HG03175 (cell line): ENCODE measurements around the gene GOLGA6D.
A peak's percentile ranks its signal among the peaks of the same experiment; 100 is the strongest.
"Not testable (repeated sequence)": the region's sequence is repeated elsewhere in the genome, so short reads cannot be mapped to it uniquely, and the experiment has no call there.

Experiments
- ATAC-seq: cut with Tn5 transposase; IDR thresholded peaks from one replicate; pipeline ENCODE4 v1.9.1; 2021; ENCODE audit warnings: mild to moderate bottlenecking, moderate library complexity; ENCODE audit not compliant: unreplicated experiment

GOLGA6D gene

GRCh38 chr15:75332093-75332492, 49.5 kb downstream of the GOLGA6D start:
- ATAC-seq, result not testable (repeated sequence)

GRCh38 chr15:75333654-75334419, 51.2 kb downstream of the GOLGA6D start:
- peak; percentile 59 for ATAC-seq

GRCh38 chr15:75335313-75335704, 52.7 kb downstream of the GOLGA6D start:
- no peak for ATAC-seq

- peak; percentile 69 for ATAC-seq
Observed at GRCh38 chr15:75335705-75336355, 53.2 kb downstream of the GOLGA6D start, which contains the start of gene COMMD4. TSS of gene COMMD4 (plus strand) at chr15:75336063. CDS start at chr15:75336090, 27 bp downstream.

GRCh38 chr15:75338661-75339240, 56.1 kb downstream of the GOLGA6D start:
- no peak for ATAC-seq

GRCh38 chr15:75339531-75340240, 57.1 kb downstream of the GOLGA6D start:
- no peak for ATAC-seq

GRCh38 chr15:75342221-75342620, 59.6 kb downstream of the GOLGA6D start:
- no peak for ATAC-seq

GRCh38 chr15:75343953-75344352, 61.3 kb downstream of the GOLGA6D start:
- not testable (repeated sequence) for ATAC-seq
